ENCODE data around the gene CAMK1D.
"Not testable (repeated sequence)": the region's sequence is repeated elsewhere in the genome, so short reads cannot be mapped to it uniquely, and the experiment has no call there.

CAMK1D gene

GRCh38 chr10:12801214-12802087 lies 452.1 kb downstream of the CAMK1D start:
- no peak for DNase-seq

GRCh38 chr10:12803776-12804175 lies 454.4 kb downstream of the CAMK1D start:
- no peak for DNase-seq

DNA sequence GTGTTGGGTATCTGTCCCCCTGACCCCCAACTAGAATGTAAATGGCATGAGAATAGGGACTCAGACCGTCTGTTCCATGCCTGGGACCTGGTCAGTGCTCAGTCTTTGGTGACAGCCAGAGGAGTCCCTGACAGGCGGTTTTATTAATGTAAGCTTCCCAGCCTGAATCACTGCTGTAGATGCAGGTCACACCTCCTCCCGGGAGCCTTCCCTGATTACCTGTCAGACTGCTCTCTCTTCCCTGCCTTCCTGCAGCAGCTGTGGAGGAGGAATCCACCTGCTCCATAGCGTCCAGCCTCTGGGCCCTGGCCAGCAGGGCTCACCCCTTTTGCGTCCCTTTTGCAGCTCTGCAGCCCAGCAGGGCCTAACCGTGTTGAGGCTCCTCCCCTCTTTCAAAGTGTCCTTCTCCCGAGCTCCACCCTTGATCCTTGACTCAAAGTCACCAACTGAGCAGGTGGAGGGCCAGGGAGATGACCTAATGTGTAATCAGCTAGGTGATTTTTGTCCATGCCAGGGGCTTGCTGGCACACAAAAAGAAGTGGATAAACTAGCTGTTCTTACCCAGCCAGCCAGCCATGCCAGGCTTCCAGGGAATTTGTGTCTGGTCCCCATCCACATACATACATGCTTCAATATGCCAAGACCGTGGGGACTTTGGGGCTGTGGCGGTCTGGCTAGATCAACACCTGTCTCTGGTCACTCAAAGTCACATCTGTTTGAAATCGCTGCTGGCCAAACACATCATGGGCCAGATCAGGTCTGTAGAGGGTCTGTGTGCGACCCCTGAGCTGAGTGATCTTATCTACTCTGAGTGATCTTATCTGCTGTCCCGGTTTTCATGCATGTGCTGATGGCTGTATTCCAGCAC lies 457.1 kb downstream of the CAMK1D start:
- DNase-seq: no peak

DNA sequence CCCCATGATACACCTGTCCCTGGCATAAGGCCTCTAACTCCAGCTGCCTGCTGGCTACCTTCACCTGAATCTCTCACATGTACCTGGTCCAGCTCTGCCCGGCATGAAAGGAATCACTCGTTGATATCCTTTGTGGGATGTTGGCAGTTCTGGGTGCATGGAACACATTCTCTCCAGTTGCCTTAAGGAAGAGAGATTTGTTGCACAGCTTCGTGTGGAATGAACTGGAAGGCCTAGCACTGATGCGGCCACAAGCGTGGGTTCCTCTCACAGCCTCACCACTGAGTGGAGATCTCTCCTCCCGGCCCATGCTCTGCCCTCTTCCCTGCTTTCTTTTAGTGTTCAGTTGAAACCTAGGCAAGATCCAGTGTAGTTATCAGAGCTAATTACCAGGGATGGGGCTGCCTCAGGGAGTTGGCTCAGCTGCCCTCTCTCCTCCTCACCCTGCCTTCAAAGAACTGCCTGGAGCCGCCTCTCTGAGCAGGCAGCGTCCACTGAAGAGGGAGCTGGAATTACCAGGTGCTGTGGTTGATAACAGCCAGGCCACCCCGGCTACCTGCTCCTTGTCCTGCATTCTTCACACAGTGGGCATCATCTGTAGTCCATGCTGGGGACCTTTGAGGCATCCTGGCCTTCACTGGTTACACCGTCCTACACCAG lies 457.9 kb downstream of the CAMK1D start:
- no peak for DNase-seq

- DNase-seq: no peak
These were observed 458.8 kb downstream of the CAMK1D start for GRCh38 chr10:12808014-12808613.

DNA sequence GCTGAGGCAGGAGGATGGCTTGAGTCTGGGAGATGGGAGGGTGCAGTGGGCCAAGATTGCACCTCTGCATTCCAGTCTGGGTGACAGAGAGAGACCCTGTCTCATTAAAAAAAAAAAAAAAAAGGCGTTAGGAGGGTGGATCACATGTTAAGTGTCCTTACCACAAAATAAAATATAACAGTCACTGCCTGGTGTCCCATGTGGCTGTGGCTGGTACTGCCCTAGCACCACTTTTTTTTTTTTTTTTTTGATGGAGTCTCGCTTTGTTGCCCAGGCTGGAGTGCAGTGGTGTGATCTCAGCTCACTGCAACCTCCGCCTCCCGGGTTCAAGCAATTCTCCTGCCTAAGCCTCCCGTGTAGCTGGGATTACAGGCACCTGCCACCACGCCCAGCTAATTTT lies 460.7 kb downstream of the CAMK1D start:
- DNase-seq: not testable (repeated sequence)

- no peak for DNase-seq
These were observed 462.5 kb downstream of the CAMK1D start for GRCh38 chr10:12811826-12812225.

DNA sequence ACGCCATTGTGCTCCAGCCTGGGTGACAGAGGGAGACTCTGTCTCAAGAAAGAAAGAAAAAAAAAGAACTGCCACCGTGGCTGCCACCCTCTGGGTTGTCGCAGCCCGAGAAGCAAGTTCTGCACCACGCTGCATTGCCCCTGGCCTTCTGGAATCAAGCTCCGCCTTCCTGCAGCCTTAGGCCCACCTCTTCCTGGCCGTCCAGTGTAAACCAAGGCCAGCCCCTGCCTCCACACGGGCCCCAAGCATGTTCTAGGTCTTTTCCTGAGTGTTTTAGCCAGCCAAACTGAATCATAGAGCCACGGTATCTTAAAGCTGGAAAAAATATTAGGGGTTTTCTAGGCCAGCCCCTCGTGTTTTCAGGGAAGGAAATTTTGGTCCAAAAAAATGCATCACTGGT lies 463.2 kb downstream of the CAMK1D start:
- DNase-seq: no peak

DNA sequence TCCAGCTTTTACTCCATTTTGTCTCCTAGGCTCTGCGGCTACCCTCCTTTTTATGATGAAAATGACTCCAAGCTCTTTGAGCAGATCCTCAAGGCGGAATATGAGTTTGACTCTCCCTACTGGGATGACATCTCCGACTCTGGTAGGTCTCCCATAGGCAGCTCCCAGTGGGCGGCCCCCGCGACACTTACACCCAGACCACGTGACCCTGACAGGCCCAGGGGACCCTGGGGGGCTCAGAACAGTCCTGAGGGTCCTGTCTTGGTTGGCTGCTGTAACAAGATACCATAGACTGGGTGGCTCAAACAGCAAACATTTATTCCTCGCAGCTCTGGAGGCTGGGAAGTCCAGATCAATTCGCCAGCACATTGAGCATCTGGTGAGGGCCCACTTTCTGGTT lies 464.8 kb downstream of the CAMK1D start:
- no peak for DNase-seq

GRCh38 chr10:12819071-12819470 lies 469.7 kb downstream of the CAMK1D start:
- DNase-seq: no peak

- no peak for DNase-seq
These were observed 470.3 kb downstream of the CAMK1D start for GRCh38 chr10:12819656-12820055.

DNA sequence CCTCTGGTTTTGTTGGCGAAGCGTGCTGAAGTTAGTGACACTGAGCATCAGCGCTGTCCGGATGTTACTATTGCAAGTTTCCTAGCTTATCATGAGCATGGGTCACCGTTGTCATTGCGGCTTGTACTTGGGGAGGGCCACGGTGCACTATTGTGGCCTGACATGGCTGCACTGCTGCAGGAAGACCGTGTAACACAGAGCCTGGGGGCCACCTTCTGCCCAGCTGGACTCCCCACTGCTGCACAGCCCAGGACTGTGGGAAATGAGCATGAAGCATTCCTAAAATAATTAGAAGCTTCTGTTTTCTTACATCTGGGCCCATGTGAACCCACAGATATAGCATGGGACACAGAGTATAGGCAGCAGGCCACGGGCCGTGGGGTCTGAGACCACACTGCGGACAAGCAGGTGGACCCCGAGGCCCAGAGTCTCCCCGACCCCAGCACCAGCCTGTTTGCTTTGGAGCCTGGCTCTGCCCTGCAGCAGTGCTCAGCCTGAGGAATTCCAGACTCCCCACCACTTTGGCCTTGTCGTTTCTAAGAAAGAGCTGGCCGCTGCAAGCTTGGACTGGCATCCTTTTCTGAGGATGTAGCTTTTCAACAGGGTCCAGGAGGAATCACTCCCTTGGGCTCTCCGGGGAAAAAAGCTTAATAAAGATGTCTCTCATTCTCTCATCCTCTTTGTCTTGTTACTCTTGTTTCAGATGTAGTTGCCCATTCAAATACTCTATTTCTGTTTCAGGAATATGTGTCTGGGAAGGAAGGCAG lies 473.0 kb downstream of the CAMK1D start:
- no peak for DNase-seq

DNA sequence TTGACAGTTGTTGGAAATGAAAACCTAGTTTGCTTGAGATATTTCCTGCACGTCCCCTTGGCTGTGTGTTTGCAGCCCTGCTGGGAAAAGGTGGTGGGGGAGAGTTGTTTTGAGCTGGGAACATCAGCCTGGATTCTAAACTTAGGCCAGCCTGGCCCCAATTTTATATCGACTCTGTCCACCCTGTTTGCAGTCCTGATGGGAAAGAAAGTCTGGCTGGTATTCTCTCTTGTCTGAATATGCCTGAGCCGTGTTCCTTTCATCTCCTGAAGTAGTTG lies 473.5 kb downstream of the CAMK1D start:
- DNase-seq: no peak

DNA sequence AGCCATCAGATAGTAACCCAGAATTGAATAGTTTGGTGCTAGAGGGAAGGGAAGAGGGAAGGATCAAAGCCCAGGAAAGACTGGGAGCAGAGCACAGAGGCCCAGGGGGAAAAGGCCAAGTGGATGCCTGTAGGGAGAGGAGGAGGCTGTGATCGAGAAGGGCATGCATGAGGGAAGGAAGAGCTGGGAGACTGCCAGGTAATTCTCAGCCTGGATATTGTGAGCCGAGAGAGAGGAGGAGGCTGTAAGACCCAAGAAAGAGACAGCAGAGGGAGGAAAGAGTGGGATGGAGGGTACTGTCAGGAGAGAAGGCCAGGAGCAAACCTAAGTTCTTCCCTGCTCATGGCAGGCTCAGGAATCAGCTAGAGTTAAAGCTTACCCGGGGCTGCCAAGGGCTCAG lies 474.0 kb downstream of the CAMK1D start:
- no peak for DNase-seq

GRCh38 chr10:12825260-12825849 lies 476.0 kb downstream of the CAMK1D start:
- no peak for DNase-seq

GRCh38 chr10:12826800-12827372 lies 477.5 kb downstream of the CAMK1D start:
- DNase-seq: no peak

- no peak for DNase-seq
These were observed 479.4 kb downstream of the CAMK1D start for GRCh38 chr10:12828736-12829135.

GRCh38 chr10:12829831-12830390 lies 480.6 kb downstream of the CAMK1D start:
- DNase-seq: no peak

DNA sequence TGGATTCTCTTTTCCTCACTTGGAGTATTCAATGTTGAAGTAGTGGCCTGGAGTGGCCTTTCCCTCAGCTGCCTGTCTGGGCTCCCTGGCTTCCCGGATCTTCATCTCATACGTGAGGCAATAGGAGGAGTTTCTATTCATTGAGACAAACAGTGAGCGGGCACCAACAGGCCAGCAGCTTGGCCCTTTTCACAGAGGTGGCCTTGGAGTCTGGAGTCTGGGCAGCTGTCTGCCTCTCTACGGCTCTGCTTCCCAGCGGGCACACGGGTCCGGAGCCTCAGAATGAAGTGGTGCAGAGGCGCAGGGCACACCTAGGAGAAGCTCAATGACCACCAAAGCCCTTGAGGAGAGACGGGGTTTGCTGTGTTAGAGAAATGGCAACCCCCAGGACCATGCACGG lies 482.7 kb downstream of the CAMK1D start:
- no peak for DNase-seq

GRCh38 chr10:12833451-12833850 lies 484.1 kb downstream of the CAMK1D start:
- no peak for DNase-seq

GRCh38 chr10:12834116-12834665 lies 484.8 kb downstream of the CAMK1D start:
- DNase-seq: no peak
